ENCODE data around the gene NSD1.
"Not testable (repeated sequence)": the region's sequence is repeated elsewhere in the genome, so short reads cannot be mapped to it uniquely, and the experiment has no call there.

The NSD1 gene

GRCh38 chr5:177231479-177232250, 98.1 kb downstream of the NSD1 start:
- DNase-seq (ENCODE audit: low read depth, low spot score) = no peak

DNA sequence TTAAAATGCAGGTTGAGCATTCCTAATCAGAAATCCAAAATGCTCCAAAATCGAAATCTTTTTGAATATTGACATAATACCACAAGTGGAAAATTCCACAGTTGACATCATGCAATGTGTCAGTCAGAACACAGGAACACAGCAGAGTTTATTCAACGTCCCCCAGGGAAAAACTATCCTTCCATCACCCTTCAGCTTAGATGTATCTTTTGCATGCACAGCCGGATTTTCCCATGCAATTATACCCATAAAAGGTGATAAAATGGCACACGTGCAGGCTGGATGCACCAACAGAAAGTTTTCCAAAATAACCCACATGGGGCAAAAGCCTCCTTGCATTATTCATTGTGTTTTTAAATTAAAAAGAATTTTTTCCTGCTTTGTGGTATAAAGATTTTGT, 98.8 kb downstream of the NSD1 start:
- no peak for DNase-seq (ENCODE audit: low read depth, low spot score)

GRCh38 chr5:177232761-177233160, 99.2 kb downstream of the NSD1 start:
- DNase-seq (ENCODE audit: low read depth, low spot score) = no peak

- peak; percentile 14 for DNase-seq (ENCODE audit: low read depth, low spot score)
Observed at GRCh38 chr5:177233206-177233605, 99.6 kb downstream of the NSD1 start.

DNA sequence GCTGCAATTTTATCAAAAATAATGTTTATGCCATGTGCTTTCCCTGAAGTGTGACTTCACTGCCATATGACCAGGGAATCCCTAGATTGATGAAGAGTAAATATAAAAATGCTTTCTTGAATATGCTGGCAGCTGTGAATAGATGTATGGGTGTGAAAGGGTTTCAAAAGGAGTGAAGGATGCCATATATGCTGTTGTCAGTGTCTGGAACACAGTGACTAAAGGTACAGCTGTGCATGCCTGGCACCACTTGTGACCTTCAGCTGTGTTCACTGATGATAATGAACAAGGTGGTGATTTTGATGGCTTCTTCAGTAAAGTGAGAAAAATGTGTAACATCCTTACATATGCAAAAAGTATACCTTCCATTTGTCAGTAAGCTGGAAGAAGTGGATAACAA, 100.2 kb downstream of the NSD1 start:
- DNase-seq (ENCODE audit: low read depth, low spot score) = no peak

GRCh38 chr5:177234841-177235240, 101.3 kb downstream of the NSD1 start:
- DNase-seq (ENCODE audit: low read depth, low spot score) = no peak

GRCh38 chr5:177241768-177242167, 108.2 kb downstream of the NSD1 start:
- no peak for DNase-seq (ENCODE audit: low read depth, low spot score)

DNA sequence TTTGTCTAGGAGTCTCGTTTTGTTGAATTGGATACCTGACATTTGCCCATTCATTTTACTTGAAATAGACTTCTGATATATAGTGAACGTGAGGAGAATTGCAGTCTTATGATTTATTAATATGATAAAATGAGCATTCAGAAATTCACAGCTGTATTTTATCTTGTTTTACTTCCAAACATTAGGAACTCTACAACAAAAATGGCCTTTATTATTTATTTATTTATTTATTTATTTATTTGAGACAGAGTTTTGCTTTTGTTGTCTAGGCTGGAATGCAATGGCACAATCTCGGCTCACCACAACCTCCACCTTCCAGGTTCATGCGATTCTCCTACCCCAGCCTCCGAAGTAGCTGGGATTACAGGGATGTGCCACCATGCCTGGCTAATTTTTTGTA, 108.7 kb downstream of the NSD1 start:
- no peak for DNase-seq (ENCODE audit: low read depth, low spot score)

DNA sequence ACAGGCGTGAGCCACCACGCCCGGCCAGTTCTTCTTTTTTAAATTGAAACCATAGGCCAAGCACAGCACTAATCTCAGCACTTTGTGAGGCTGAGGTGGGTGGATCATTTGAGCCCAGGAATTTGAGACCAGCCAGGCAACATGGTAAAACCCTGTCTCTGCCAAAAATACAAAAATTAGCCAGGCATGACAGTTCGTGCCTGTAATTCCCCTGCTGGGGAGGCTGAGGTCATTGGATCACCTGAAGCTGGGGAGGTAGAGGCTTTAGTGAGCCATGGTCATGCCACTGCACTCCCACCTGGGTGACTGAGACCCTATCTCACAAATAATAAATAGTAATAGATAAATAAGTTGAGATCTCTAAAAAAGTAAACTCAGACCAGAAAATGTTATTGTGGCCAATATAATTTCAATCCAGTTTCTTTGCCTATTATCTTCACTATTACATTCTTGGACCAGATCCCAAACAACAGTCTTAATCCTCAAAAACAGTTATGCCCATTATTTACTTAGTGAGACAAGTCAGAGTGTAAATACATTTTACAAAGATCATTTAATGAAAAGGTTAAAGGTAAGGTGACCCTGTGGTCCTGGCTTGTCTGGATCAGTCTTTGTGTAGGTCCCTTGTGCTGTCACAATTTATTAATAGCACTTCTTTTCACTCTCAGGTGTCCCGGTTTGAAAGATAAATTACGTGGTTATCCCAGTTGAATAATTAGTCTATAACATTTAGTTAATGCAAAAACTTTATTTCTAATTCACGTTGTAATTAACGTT, 116.4 kb downstream of the NSD1 start:
- no peak for DNase-seq (ENCODE audit: low read depth, low spot score)

- DNase-seq (ENCODE audit: low read depth, low spot score) = no peak
Observed at GRCh38 chr5:177253252-177253651, 119.7 kb downstream of the NSD1 start.

DNA sequence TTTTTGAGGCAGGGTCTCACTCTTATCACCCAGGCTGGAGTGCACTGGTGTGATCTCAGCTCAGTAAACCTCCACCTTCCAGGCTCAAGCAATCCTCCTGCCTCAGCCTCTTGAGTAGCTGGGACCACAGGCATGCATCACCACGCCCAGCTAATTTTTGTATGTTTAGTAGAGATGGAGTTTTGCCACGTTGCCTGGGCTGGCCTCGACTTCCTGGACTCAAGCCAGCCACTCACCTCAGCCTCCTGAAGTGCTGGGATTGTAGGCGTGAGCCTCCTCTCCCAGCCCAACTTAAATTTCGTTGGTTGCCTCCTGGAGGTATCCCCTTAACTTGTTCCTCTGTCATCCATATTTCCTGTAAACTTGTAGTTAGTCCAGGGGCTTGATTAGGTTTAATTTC, 122.7 kb downstream of the NSD1 start:
- DNase-seq (ENCODE audit: low read depth, low spot score) = no peak

DNA sequence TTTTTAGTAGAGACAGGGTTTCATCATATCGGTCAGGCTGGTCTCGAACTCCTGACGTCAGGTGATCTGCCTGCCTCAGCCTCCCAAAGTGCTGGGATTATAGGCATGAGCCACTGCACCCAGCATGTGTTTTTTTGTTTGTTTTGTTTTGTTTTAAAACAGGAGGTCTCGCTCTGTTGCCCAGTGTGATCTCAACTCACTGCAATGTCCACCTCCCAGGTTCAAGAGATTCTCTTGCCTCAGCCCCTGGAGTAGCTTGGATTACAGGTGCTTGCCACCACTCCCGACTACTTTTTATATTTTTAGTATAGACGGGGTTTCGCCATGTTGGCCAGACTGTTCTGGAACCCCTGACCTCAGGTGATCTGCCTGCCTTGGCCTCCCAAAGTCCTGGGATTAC, 125.1 kb downstream of the NSD1 start:
- not testable (repeated sequence) for DNase-seq (ENCODE audit: low read depth, low spot score)

DNA sequence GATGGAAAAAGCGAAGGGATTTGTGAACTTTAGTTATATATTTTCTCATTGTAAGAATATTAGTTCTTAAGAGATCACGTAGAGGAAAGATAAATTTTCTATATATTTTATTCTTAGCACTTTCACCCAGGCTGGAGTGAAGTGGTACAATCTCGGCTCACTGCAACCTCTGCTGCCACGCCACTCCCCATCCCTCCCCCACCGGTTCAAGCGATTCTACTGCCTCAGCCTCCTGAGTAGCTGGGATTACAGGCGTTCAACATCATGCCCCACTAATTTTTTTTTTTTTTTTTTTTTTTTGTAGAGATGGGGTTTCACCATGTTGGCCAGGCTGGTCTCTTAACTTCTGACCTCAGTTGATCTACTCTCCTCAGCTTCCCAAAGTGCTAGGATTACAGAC, 127.4 kb downstream of the NSD1 start:
- DNase-seq (ENCODE audit: low read depth, low spot score) = no peak

- no peak for DNase-seq (ENCODE audit: low read depth, low spot score)
Observed at GRCh38 chr5:177261510-177261909, 127.9 kb downstream of the NSD1 start.

DNA sequence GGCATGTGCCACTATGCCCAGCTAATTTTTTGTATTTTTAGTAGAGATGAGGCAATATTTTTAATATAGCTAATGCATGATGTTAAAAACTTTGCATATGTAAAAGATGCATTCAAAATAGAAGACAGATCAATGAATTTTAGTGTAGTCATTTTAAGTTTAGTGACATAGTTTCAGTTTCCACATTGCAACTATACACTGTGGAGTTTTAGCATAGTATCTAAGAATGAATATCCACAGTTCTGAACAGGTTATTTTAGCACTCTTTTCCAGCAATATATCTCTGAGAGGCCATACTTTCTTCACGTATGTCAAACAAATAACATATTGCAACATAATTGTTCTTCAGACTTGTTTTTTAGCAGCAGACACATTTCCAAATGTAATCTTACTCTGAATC, 130.6 kb downstream of the NSD1 start:
- DNase-seq (ENCODE audit: low read depth, low spot score) = no peak

DNA sequence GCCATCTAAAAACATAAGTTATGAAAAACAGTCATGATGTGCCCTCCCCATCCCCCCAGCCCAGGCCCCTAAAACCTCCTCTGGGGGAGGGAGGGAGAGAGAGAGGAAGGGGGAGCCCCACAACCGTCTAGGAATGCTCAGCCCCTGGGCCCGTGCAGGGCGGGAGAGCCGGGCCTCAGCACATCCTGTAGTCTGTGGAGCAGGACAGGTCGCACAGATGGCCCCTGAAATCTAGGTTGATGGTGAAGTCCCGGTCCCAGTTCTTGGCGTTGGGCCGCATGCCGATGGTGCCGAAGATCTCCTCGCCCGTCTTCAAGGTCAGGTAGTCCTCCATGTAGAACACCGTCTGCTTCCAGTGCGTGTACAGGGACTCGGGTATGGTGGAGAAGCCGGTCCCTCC, 131.8 kb downstream of the NSD1 start:
- DNase-seq (ENCODE audit: low read depth, low spot score) = no peak

DNA sequence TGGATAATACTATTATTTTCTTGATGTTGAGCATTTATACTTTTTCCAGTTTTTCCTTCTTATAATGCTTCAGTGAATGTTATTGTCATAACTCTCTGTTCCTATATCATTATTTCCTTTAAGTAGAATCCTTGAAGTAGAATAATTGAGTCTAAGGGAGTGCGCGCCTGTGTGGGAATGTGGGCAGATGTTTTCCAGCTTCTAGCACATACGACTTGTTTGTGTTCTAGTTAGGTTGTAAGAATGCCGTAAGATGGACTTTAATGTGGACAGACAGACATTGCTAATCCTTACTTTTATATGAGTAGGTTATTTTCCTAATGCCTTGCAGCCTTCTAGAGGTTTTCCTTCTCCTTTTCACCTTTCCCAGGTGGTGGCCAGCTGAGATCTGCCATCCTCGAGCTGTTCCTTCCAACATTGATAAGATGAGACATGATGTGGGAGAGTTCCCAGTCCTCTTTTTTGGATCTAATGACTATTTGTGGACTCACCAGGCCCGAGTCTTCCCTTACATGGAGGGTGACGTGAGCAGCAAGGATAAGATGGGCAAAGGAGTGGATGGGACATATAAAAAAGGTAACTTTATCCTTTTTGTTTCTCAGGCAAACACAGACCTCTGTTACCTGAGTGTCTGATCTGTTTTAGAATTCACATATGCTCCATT, 135.8 kb downstream of the NSD1 start:
- DNase-seq (ENCODE audit: low read depth, low spot score) = no peak

GRCh38 chr5:177269976-177270375, 136.4 kb downstream of the NSD1 start:
- DNase-seq (ENCODE audit: low read depth, low spot score) = no peak

GRCh38 chr5:177270653-177271052, 137.1 kb downstream of the NSD1 start:
- DNase-seq (ENCODE audit: low read depth, low spot score) = no peak

DNA sequence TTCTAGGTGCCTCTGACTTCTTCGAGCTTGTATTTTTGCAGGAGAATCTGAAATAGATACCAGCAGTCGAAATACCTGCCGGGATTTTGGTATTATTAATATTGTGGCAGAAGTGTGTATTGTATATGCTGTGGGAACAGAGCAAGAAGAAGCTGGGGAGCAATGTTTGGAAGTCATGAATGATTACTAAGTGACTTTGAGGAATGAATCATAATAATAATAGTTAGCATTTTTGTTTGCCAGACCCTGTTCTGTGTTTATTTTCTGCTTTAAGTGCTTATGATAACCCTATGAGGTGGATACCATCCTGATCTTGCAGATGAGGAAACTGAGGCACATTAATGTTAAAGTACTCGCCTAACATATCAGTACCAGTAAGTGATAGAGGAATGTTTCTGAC, 137.5 kb downstream of the NSD1 start:
- DNase-seq (ENCODE audit: low read depth, low spot score) = no peak

DNA sequence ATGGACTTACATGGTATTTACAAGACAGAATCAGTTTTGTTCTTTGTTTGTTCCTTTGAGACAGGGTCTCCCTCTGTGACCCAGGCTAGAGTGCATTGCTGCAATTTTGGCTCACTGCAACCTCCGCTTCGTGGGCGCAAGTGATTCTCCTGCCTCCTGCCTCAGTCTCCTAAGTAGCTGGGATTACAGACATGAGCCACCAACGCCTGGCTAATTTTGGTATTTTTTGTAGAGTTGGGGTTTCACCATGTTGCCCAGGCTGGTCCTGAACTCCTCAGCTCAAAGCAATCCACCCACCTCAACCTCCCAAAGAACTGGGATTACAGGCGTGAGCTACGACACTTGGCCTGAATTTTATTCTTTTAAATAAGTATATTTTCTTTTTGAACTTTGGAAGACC, 142.3 kb downstream of the NSD1 start:
- no peak for DNase-seq (ENCODE audit: low read depth, low spot score)

DNA sequence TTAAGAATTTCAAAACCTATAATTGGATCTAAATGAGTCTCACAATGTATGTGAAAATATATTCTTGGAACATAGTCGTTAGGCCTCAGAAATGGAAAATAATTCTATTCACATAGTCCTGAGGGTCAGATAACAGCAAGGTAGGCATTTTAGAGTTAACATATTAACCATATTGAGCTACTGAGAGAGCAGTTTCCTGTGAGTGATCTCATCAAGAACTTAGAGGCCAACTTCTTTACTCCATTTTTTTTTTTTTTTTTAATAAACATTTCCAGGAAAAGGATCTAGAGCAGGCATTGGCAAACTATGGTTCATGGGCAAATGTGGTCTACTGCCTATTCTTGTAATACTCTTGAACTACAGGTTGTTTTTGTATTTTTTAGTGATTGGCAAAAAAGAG, 143.3 kb downstream of the NSD1 start:
- DNase-seq (ENCODE audit: low read depth, low spot score) = no peak

DNA sequence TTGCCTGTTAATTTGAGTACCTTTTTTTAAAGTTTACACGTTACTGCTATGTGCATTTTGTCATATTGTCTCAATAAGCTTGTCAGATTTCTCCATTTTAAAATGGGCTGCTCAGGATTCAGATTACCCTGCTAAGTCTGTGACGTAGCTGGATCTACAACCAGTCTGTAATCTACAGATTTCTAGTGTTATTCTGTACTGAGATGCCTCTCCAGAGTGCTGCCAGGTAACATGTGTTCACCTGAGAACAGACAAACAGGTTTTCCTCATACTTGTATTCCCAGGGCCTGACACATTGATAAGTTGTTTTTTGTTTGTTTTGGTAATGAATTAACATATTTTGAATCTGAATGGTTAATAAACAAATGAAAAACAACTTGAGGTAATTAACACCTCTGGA, 154.6 kb downstream of the NSD1 start:
- DNase-seq (ENCODE audit: low read depth, low spot score) = no peak

Data from ELF-1 (cell line).